A673 (cell line): ENCODE data around the gene AJAP1. TPM values are rescaled to one million over a fixed set of nuclear protein-coding genes. Genes with fewer than 3 reads are reported as not detected.

Experiments used
- Bru-seq: library from RNA; stranded (reverse); fragments of 400-500 nt; gene quantifications from one replicate; lab custom pipeline; 2021; lab: Mats Ljungman, UMichigan
- BruChase-seq, 2 experiments: library from RNA; stranded (reverse); fragments of 400-500 nt; gene quantifications; one replicate each; lab custom pipeline; 2021; lab: Mats Ljungman, UMichigan
- BruUV-seq: library from RNA; stranded (reverse); fragments of 400-500 nt; replicated peaks from 2 replicates; lab custom pipeline; 2021; lab: Mats Ljungman, UMichigan
- CTCF ChIA-PET: fragments of 300-600 bp; sonication (Branson Sonifier 250); formaldehyde crosslinking; loops from one replicate; lab custom pipeline; 2022; ENCODE audit warnings: antibody characterized with exemption; lab: Charles Lee
- POLR2A ChIA-PET: fragments of 300-600 bp; sonication (Branson Sonifier 250); formaldehyde crosslinking; loops from one replicate; lab custom pipeline; 2022; ENCODE audit warnings: antibody characterized with exemption; ENCODE audit not compliant: low non-redundant PET; lab: Charles Lee
- DNase-seq: peaks from one replicate; pipeline ENCODE4 v3.0.0-alpha.2; 2015; ENCODE audit warnings: low spot score
- H3K27ac ChIP-seq: fragments of 200-600 bp; sonication (generic); 2 replicates; pipeline ENCODE4 v1.5.1; 2016; ENCODE audit warnings: mixed run types, low read depth, mild to moderate bottlenecking, mixed read lengths, antibody characterized with exemption, low read length; ENCODE audit not compliant: poor library complexity, severe bottlenecking
- H3K27me3 ChIP-seq: fragments of 200-600 bp; sonication (generic); replicated peaks from 2 replicates; pipeline ENCODE4 v1.6.1; 2017; ENCODE audit warnings: mixed run types, low read depth, mild to moderate bottlenecking, mixed read lengths, antibody characterized with exemption, low read length; ENCODE audit not compliant: insufficient read depth, poor library complexity
- H3K36me3 ChIP-seq: fragments of 200-600 bp; sonication (generic); 2 replicates; pipeline ENCODE4 v1.6.1; 2016; ENCODE audit warnings: mixed run types, mild to moderate bottlenecking, mixed read lengths, antibody characterized with exemption, low read length; ENCODE audit not compliant: insufficient read depth, poor library complexity, severe bottlenecking
- H3K4me1 ChIP-seq: fragments of 200-600 bp; sonication (generic); 2 replicates; pipeline ENCODE4 v1.6.1; 2017; ENCODE audit warnings: mixed run types, mild to moderate bottlenecking, mixed read lengths, antibody characterized with exemption, low read length; ENCODE audit not compliant: insufficient read depth, poor library complexity, severe bottlenecking
- H3K4me3 ChIP-seq: fragments of 200-600 bp; sonication (generic); 2 replicates; pipeline ENCODE4 v1.5.1; 2016; ENCODE audit warnings: low read depth, mixed run types, mild to moderate bottlenecking, mixed read lengths, low read length; ENCODE audit not compliant: poor library complexity, severe bottlenecking
- H3K9me3 ChIP-seq: fragments of 200-600 bp; sonication (generic); 2 replicates; pipeline ENCODE4 v1.6.1; 2016; ENCODE audit warnings: mixed run types, low read depth, mild to moderate bottlenecking, mixed read lengths, antibody characterized with exemption, low read length; ENCODE audit not compliant: poor library complexity, severe bottlenecking
- EZH2 ChIP-seq: fragments of 200-600 bp; sonication (generic); IDR thresholded peaks from 2 replicates; pipeline ENCODE4 v1.6.1; 2017; ENCODE audit warnings: borderline replicate concordance, low read depth, mild to moderate bottlenecking, mixed read lengths, antibody characterized with exemption, low read length; ENCODE audit not compliant: poor library complexity, severe bottlenecking
- intact Hi-C: fragments of 100-400 bp; cut with micrococcal nuclease; formaldehyde crosslinking; loops from one replicate; pipeline ENCODE4 v1.10.0; 2022; ENCODE audit not compliant: unreplicated experiment
- long read RNA-seq: library from polyadenylated mRNA; stranded (forward); transcript quantifications from one replicate; pipeline ENCODE4 v2.0.0, GENCODE V29; 2022
- total RNA-seq: library from RNA; stranded (reverse); gene quantifications from 2 replicates; pipeline ENCODE4 v1.2.3, GENCODE V29; 2021
- TF ChIP-seq, protein P1 (sequence below): fragments of 300-800, 200-600 bp; sonication (generic); conservative IDR thresholded peaks from 2 replicates; pipeline ENCODE4 v1.5.1; 2017; ENCODE audit warnings: low read depth, mild to moderate bottlenecking, antibody characterized with exemption, low read length, moderate library complexity, mixed read lengths

Gene AJAP1
- total RNA-seq, result not detected in 2 replicates
- Bru-seq, nascent RNA, result percentile 1 among the genes with signal in this experiment
- not detected for BruChase-seq, experiment 1, labeled RNA remaining after a 2-hour chase
- percentile 0 among the genes with signal in this experiment for BruChase-seq, experiment 2, labeled RNA remaining after a 6-hour chase
- long read RNA-seq, result 0 reads

DNA sequence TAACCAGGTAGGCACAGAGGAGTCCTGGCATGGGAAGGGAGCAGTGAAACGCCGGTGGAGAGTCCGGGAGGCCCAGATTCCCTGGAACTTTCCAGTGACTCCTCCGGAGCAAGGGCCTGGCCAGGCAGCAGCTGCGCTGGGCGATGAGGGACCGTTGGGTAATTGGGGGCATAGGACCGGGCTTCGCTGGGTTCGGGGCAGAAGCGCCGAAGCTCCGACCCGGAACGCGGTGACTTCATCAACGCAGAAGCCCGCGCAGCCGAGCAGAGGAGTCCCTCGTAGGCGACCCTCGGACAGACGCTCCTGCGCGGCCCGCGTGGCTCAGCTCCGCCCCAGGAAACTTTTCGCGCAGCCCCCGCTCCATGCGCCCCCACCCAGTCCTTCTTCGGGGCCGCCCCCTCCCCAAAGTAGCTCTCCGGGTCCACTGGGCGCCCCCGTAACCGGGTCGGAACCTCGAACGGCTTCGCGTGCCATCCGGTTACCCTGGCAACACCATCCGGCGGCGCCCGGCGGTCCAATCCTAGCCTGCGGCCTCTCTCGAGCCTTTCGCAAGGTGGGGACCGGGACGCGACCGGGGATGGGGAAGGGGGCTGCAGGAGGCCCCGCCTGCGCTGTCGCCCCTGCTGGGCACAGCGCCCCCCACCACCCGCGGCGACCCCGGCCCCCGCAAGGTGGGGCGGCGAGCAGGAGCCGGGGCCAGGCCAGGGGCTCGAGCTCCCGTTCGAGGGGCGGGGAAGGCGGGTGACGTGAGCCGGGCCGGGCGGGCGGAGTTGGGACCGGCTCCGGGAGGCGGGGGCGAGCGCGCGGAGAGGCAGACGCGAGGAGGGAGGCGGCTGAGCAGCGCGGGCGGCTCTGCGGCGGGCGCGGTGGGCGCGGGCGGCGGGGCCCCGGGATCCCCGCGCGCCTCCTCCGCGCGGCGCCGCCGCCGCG is at the start of gene AJAP1:
AJAP1 (plus strand) TSS at position 814 of the 930 bp plus-strand sequence. CDS start 817 bp downstream, outside the sequence.
- H3K4me3 ChIP-seq, result no peak within 1 kb of the TSS
- DNase-seq, result no peak
- POLR2A ChIA-PET, result no interaction called here

GRCh38 chr1:4605158-4605557 is 49.3 kb upstream of the AJAP1 start:
- ChIA-PET CTCF (no interaction called here), POLR2A (no interaction called here)
- H3K4me3 ChIP-seq, result no peak overlapping the region
- H3K9me3 ChIP-seq, result peaks cover 12% of the 10 kb centered on the region
- DNase-seq, result no peak
- H3K27me3 ChIP-seq, result peaks cover 13% of the 10 kb centered on the region
- intact Hi-C loops, result no loop called here
- H3K36me3 ChIP-seq, result no peaks in the 10 kb centered on the region
- no peaks in the 10 kb centered on the region for H3K4me1 ChIP-seq
- H3K27ac ChIP-seq, result no peak overlapping the region
- no peak for TF ChIP-seq EZH2
- TF ChIP-seq, protein P1, sequence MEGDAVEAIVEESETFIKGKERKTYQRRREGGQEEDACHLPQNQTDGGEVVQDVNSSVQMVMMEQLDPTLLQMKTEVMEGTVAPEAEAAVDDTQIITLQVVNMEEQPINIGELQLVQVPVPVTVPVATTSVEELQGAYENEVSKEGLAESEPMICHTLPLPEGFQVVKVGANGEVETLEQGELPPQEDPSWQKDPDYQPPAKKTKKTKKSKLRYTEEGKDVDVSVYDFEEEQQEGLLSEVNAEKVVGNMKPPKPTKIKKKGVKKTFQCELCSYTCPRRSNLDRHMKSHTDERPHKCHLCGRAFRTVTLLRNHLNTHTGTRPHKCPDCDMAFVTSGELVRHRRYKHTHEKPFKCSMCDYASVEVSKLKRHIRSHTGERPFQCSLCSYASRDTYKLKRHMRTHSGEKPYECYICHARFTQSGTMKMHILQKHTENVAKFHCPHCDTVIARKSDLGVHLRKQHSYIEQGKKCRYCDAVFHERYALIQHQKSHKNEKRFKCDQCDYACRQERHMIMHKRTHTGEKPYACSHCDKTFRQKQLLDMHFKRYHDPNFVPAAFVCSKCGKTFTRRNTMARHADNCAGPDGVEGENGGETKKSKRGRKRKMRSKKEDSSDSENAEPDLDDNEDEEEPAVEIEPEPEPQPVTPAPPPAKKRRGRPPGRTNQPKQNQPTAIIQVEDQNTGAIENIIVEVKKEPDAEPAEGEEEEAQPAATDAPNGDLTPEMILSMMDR, result no peak
- BruUV-seq, result no TSS peak

More for the DNA sequence above, at the start of gene AJAP1:
- Histone ChIP-seq H3K27ac (no peak within 1 kb of the TSS), H3K9me3 (no peaks in the 10 kb centered on the region), H3K4me1 (no peaks in the 10 kb centered on the region), H3K27me3 (peaks cover 54% of the 10 kb centered on the region), H3K36me3 (no peaks in the 10 kb centered on the region)
- TF ChIP-seq, protein P1, result no peak
- TF ChIP-seq EZH2, result peak; percentile 17
- CTCF ChIA-PET, result no interaction called here
- BruUV-seq, result no TSS peak
- intact Hi-C loops, result no loop called here

- Histone ChIP-seq H3K27me3 (peaks cover 3% of the 10 kb centered on the region), H3K4me1 (no peaks in the 10 kb centered on the region), H3K36me3 (no peaks in the 10 kb centered on the region), H3K4me3 (no peak overlapping the region), H3K9me3 (peaks cover 12% of the 10 kb centered on the region), H3K27ac (no peak overlapping the region)
- DNase-seq, result no peak
- no TSS peak for BruUV-seq
- CTCF ChIA-PET, result no interaction called here
- POLR2A ChIA-PET, result no interaction called here
- intact Hi-C loops, result no loop called here
- TF ChIP-seq, protein P1, result no peak
- TF ChIP-seq EZH2, result no peak
Observed at GRCh38 chr1:4611563-4612341, 42.7 kb upstream of the AJAP1 start.
